Stimulated activated CD8-positive, alpha-beta memory T cell treated with anti-CD3 and anti-CD28 coated beads, Interleukin-7, amount 100 ng/mL, for 1 hour (primary cell): ENCODE data around the gene FYN.
A peak's percentile ranks its signal among the peaks of the same experiment; 100 is the strongest.
"Not testable (repeated sequence)": the region's sequence is repeated elsewhere in the genome, so short reads cannot be mapped to it uniquely, and the experiment has no call there.

Source experiments
- DNase-seq, 2 donors: peaks; one replicate each; pipeline ENCODE4 v3.0.0-alpha.2; 2020; ENCODE audit warnings: low read depth in 2 of 2

Gene FYN

DNA sequence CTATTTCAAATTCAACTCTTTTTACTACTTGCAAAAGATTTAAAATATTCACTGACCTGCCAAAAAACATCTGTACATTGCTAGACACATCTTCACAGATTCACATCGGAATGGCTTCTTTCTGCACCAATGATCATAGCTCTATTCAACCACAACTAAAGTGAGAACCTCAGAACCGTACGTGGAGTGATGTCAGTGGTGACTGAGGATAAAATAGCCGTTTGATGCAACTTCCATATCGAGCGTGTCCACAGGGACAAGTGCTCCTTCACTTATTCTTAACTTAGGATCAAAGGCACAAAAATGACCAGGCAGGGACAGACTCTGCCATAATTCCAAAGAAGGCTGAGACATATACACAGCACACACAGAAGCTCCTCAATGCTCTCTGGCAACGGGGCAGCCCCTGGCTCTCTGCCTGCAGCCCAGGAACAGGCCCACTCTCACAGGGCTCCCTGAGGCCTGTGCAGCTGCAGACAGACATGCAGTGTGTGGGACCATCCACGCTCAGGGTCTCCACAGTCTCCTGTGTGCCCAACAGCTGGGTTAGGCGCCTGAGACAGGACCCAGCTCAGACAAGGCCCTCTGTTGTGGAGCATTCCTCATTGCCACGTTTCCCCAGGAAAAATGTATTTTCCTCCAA is 22.8 kb downstream of the FYN start:
- DNase-seq = no peak

DNA sequence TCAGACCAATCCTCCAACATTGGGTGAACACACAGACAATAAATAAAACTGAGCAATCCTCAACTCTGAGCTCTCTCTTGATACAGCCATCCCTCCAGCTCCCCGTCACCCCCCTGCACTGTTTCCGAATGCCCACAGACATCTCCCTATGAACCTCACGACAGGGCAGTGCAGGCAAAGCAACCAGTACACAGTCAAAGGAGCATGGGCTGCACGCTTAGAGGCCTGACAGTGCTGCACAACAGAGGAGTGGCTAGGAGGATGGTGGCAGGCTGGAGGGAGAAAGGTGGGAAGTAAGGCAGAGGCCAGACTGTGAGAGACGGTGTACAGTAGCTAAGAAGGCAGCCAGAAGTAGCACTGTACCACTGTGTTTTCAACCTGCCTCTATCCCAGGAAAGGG is 24.0 kb downstream of the FYN start:
- no peak for DNase-seq

DNA sequence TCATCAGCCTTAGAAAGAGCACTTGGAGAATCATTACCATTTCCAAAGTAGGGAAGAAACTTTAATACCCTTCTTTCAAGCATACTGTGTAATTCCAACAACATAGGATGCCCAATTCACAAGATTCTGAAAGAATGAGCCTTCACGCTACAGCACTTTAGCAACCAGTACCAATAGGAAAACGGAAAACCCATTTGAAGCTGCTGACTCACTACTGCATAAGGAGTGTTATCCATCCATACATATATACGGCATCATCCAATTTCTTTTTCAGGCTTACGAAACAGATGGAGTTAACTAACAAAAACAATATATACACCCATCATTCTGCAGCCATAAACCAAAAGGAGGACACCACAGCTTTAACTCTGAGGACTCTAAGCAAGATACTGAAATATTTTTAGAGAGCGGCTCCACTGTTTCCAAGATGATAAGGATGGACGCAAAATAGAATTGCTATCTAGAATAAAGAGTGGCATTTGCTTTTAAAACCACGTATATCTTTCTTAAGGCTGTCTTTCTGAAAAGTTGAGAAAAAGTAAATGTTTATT is 24.9 kb downstream of the FYN start:
- no peak for DNase-seq

DNA sequence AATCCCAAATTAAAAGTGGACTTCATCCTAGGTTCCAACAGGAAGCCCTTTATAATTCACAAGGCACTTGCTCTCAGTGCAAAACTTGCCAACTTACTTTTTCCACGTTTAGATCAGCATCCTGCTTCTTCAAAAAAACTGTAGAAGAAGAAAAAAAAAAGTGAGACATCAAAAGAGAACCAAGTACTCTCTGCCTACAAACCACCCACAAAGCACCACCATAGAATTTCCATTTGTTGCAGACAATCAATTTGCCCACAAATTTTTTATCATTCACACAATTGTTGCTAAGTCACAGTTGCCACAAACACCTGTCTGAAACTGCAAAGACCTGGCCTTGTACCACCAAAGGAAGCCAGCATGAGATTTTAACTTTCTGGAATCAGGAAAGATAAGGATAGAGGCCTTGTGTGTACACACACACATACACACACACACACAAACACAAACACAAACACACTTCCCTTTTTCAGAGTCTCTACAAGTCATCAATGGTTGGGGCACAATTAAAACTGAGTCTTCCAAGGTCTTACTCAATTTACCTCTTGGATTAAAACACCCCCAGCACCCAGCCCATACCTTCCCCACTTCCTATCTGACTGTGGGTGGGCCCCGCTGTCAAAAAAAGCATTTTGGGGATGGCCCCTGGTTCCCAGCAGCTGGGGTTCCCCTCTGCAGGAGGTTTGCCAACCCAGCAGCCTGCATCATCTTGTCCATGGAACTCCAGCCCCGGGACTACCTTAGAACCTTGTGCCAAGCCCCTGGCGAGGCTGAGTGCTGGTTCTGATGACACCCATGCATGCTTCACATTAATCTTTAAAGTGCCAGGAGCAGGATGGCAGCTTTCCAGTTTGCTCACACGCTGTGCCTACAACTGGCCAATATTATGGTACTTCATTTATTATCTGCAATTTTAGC is 26.5 kb downstream of the FYN start:
- DNase-seq = no peak

DNA sequence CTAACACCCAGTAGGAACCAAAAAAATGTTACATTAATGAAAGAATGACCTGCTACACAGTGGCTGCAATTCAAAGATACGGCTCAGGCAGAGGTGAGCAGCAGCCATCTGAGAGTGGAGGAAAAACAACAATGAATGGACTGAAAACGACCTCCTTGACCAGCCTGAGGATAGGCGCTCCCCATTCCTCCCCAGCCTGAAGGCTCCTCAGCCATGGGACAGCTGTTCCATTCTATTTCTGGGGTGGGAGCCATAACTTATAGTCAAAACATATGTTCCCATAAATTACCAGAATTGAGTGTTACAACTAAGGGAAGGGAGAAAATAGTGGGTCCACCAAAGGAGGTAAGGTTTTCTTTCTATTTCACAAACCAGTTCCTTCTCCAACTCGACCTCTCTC is 27.2 kb downstream of the FYN start:
- no peak for DNase-seq

DNA sequence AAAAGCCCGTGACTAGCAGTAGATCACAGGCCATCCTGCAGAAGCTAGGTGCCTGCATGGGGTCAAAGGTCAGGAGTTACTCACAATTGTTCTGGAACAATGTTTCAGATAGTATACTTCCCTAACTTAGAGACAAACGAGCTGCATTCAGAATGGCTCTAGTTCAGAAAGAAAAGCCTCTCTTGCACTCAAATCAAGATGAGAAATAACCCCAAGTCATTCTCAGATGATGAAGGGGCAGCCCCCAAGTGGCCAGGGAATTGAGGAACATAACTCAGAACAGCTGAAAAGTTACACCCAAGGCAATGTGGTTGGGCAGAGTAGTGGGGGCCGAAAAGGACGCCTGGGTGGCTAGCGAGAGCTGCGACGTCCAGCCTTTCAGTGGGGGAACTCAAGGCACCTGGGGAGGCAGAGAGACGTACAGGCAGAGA is 27.8 kb downstream of the FYN start:
- DNase-seq = no peak

DNA sequence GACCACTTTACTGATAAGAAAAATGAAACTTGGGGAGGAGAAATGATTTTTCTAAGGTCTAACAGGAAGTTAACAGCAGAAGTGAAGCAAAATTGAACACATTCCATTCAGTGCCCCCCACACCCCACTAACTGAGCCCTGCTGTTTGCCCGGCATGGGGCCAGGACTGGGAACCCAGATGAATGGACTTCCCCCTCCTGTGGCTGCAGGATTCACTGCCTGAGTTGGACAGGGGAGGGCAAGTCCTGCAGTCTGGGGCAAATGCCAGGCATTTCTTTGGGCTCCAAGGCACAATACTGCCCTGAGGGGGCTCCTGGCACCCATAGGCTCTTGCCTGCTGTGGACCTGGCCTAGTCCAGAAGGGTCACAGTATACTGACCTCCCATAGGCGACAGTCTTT is 28.3 kb downstream of the FYN start:
- no peak for DNase-seq

DNA sequence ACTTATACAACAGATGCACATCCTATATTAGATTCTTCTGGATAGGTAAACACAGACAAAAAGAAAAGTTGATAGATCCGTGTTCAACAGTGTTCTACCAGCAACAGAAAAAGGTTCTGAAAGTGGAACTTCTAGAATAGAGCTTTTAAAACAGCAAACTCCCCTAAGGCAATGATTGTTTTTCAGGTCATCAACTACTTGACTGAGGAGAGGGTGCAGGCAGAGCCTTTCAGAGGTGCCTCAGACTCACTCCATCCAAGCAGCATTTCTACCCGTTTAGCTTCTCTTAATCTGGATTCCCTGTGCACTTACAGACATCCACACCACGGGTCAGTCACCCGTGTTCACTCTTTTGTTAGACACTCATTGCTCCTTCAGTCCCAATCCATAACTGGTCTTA is 28.9 kb downstream of the FYN start:
- no peak for DNase-seq

DNA sequence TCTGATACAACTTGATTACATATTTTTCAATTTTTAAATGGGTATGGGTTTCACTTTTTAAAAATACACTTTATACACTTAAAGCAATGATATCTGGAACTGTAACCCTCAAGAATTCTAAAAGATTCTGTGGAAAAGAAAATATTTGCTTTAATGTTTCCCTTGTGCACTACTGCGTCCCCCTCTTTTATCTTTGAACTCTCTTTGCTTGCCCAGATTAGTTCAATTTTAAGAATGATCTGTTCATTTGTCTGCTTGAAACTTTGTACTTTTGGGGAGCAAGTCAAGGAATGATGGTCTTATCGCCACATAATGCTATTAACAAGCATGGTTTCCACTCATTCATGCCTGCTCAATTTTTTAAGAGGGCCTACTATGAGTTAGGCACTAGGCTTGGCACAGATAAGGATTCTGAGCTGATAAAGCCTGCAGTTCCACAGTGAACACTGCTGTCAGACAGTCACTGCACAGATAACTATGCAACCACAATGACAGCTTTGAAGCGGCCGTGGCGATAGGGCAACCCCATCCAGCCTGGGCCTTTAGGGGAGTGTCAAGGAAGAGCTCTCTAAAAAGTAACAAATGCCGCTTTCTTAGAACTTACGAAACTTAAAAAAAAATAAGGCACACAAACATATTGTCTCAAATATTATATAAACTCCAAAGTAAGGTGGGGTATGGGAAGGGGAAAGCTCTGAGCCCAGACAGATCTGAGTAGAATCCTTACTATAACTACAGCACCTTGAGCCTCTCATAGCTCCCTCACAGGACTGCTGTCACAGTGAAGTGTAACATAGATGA is 29.7 kb downstream of the FYN start:
- DNase-seq = peak in 1 of 2 donors; percentile 37

DNA sequence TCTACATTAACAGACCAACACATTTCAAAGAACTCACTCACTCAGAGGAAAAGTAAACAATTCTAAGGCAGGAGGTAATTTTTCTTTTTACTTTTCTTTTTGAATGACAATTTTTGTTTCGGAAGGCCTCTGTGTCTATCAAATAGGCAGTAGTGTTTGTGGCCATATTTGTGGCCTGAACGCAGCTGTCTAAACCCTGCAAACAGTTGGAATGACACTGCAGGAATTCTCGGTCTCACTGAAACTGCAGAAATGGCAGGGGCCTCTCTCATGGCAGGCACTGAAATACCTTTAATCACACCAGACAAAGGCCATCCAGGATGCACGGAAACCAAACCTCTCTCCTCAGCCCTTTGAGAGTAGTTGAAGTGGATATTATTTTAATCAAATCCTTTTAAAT is 30.4 kb downstream of the FYN start:
- DNase-seq = no peak

DNA sequence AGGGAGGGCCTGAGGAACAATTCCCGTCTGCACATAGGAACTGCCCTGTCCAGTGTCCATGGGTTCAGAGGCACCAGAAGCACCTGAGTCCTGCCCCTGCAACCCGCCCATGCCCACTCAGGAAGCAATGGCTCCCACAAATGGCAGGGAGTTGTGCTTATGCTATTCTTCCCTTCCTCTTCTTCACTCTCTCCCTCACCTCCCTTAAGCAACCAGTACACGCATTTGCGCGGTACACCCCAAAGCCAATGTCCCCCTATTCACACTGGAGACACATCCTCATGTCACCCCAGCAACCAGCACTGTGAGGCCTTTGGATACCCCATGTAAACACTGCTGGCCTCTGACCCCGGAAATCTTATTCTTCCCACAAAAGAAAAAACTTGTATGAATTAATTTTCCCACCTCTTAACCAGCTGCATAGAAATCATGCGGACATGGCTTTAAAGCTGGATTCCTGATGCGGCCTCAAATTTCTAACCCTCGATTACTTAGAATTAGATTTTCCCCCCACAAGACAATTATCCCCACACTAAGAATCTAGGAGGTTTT is 30.9 kb downstream of the FYN start:
- no peak for DNase-seq

DNA sequence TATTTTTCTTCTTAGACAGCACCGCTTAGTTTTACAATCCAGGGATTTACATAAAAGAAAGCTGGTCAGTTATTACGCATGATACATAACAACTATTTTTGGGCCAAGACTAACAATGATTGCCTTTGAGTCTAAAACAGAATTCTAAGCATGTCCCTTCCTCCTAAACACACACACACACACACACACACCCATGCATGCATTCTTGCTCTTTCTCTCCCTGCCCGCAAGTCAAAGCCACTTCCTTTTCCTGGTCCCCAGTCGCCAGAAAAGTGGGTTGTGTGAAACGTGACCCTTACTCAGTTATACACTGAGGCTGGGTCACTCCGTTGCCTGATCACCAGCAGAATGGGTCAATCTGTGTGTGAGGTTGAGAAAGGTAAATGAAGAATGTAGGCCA is 31.4 kb downstream of the FYN start:
- no peak for DNase-seq

DNA sequence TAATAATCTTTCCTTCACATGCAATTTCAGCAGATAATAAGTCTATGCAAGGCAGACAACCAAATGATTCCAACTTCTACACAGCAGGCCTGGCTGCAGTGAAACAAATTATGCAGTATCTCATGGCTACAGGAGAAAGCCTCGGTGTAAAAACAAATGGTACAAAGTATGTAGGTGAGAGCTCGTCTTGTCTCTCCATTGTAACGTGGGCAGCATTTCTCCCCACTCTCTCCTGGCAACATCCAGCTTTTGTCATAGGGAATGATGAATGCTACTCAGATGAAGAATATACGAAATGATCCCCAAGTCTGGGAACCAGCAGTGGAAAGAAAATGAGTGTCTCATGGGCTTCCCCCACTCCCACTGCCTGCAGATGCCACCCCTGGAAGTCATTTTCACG is 32.4 kb downstream of the FYN start:
- DNase-seq = no peak

DNA sequence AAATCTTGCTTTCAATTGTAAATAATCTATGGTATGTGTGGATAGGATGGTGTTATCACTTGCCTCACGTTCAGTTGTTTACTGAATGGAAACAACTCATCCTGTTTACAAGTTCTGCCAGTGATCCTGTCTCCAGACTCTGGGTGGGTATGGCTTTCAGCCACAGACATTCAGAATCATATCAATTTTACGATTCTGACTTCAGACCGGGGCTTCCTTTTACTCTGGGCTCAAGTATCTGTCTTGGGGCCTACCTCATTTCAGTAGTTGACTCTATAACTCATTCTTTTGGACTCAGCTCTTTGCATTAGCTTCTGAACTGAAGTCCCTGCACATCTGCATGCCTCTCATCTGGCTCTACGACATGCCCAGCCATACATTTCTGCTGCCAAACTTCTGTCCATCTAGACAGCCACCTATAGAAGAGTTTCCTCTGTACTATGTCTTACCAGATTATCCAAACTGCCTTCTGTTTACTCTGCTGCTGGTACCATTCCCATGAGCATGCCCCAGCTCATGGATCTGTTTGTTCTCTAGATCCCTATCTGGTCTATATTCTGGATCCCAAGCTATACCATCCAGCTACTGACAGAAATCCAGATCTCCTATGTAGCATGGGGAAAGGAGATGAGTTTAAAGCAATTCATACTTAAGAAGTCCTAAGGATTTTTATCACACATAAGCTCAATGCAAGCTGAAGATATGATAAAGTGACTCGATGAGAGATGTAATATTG is 34.3 kb downstream of the FYN start:
- DNase-seq = no peak

DNA sequence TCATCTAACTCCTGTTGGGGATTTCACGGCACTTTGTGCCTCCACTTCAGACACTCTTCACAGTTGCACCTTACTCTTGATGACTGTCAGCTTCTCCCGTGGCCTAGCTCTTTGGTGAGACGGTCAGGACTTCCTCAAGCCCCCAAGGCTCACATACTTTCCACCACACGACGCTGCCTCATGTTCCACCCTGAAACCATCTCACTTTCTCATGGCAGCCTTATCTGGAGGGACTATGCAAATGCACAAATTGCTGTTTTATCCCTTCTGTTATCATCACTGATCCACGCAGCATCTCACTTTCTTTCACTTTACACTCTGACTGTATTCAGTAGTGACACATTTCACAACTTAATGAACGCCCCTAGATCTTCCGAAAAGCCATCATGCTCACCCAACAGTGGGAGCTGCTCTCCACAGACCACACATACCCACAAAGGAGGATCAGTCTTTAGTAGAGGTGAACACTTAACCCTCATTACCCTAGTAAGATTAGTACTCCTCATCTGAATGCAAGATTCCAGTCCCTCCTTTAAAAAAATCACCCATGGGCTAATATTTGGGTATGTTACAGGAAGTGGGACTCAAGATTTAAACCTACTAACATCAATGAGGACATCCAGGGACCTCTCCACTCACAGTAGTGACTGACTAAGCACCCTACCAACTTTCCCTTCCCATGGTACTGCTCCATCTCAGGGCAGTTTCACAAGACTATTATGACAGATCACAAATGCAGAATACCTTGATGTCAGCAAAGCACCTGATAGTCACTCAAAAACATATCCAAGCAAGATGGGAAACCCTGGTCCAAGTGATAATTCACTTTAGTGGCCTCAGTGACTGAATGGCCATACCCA is 35.4 kb downstream of the FYN start:
- DNase-seq = no peak

DNA sequence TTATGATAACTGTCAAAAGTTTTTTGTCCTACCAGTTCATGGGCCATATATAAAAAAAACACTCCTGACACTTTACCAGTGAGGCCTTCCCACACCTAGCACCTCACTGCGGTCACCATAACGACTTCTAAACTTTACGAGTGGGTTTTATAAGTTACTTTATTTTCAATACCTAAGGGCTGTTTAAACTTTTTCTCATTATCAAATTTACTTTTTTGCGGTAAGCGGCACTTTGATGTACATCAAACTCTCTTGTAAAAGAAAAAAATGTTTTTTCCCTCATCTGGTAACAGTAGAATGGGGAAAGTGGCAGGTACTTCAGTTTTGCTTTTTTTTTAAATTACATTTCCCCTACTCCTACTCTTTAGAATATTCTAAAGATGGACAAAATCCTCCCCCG is 36.2 kb downstream of the FYN start:
- no peak for DNase-seq

DNA sequence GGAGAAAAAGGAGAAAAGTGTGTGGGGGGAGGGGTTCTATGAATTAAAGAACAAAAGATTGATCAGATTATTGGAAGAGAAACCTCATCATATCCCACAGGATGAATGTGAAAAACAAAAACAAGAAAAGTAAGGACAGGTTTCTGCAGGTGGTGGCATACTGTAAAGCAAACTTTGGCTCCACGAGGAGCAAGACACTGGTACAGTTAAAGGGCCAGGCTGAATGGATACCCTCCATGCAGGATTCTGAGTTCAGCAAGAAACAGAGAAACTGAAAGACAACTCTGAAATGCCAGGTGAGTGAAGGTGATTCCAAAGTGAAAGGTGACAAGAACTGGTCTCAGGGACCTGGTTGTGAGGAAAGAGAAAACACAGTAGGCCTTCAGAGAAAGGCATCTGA is 37.4 kb downstream of the FYN start:
- DNase-seq = no peak

DNA sequence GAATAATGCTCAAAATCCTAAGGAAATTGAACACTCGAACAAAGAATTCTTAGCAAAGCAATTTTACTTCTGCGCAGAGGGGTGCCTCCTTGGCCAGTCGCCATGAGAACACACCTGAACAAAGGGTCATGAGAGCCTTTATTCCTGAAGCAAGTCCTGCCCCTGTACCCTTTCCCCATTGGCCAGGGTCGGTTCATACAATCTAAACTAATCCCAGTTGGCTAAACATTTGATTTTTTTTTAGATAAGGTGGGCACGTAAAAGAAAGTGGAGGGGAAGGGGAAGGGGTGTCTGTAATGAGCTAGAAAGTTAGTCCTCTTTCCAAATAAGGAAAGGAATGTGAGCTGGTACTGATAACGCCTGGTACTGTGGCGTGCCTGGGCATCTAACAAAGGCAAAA is 37.9 kb downstream of the FYN start:
- DNase-seq = not testable (repeated sequence)

DNA sequence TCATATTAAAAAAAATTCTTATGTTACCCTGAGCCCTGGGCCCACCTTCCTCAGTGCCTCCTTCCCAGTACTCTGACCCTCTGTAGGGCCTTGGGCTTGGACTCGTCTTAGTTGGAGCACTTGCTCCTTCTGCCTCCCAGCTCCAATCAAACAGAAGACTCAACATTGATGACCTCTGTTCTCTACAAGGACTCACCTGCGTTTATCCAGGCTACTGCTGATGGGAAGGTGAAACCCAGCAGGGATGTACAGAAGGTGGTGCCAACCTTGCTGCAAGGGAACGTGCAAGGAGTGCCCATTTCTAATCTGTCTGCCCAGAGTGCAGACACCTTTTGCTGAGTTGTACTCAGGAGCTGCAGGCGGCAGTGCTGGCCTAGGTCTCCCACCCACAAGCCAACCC is 38.9 kb downstream of the FYN start:
- no peak for DNase-seq

DNA sequence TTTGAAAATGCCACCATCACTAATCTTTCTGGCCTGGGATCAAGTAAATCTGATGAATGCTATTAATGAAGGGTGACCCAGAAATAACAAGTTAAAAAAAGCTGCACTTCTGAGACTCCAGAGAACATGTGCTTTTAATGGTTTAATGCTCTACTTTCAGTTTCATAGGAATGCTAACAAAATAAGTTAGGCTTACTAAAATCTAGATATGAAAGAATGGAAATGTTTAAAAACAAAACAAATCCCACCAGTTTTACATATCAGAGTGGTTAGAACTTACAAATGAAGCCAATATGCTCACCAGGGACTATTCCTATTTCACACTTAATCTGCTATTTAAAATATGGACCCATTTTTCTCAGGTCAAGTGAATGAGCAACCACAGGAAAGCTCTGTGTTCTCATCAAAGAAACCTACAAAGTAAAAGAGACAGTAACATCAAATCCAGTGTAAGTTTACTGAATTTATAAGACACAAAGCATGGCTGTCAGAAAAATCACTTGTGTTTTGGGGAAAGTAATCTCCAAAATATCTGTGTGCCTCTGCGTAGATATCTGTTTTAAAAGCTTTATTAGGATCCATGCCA is 40.3 kb downstream of the FYN start:
- no peak for DNase-seq
